Umbilical cord (tissue), 2 donors: ENCODE measurements around the gene PSKH1. TPM values are rescaled to one million over a fixed set of nuclear protein-coding genes. Genes with fewer than 3 reads are reported as not detected.
A peak's percentile ranks its signal among the peaks of the same experiment; 100 is the strongest.

ENCODE experiments used
- DNase-seq: peaks from one replicate; pipeline ENCODE4 v3.0.0-alpha.2; 2015; ENCODE audit warnings: low spot score
- total RNA-seq: library from RNA; depleted of rRNA; stranded (reverse); fragments of >200 nt; gene quantifications from one replicate; pipeline ENCODE4 v1.2.3, GENCODE V29; 2014; ENCODE audit warnings: low replicate concordance; ENCODE audit not compliant: insufficient read depth

Gene PSKH1
- total RNA-seq, 1 donor from 2014 or later = 11.3 TPM

DNA sequence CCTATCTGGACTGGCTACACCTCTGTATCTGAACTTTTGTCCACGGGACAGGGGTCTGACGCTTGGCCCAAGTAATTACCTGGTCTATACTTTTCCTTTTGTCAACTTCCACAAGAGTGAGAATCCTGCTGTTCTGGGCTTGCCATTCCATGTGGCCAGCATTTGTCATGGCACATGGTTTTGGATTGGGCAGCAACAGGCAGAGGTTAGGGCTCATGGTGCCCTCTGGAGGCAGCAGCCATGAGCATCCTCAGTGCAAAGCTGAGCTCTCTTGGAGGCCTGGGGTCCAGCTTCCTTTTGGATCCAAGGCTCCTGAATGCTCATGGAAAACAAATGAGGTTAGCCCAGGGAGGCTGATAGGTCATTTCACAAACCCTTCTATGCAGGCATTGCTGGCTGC is 27.7 kb upstream of the PSKH1 start:
- no peak for DNase-seq

DNA sequence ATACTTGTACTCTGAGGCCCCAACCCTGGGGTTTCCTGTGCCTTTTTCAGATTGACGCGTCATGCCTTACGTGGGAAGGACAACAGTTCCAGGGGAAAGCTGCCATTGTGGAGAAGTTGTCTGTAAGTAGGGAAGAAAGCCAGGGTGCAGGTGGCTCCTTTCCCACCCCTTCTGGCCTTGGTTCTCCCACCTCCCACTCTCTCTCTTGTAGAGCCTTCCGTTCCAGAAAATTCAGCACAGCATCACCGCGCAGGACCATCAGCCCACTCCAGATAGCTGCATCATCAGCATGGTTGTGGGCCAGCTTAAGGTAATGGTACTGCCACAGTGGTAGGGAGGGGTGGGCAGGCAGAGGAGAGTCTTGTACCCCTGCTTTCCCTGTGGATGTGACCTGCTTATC is 24.8 kb upstream of the PSKH1 start:
- no peak for DNase-seq

DNA sequence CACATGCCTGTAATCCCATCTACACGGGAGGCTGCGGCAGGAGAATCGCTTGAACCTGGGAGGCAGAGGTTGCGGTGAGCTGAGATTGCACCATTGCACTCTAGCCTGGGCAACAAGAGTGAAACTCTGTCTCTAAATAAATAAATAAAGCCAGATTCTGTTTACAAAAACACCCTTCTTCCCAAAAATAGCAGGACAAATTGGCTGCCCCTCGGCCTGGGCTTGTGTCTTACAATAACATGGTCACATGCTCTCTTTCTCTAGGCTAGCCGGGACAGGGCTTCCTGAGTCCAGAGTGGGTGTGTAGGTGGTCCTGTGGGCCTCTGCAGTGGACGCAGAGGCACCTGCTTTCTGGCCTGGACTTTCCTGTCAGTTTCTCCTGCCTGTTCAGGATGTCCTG is 23.4 kb upstream of the PSKH1 start:
- DNase-seq = no peak

DNA sequence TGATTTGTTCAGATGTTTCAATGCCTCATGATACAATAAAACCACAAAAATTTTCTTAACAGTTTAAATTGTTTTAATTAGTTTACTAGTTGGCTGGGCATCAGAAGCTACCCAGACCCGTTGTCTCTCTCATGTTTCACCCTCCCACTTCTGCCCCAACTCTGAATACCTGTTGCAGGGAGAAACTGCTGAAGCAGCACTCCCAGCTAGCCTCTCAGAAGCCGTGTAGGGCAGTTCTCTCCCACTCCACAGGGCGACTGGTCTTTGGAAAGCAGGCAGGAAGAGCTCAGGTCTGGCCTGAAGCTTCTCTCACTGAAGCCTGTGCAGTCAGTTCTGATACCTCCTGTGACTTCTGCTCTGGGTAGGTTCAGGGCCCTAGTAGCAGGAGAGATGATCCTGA is 21.8 kb upstream of the PSKH1 start:
- no peak for DNase-seq

DNA sequence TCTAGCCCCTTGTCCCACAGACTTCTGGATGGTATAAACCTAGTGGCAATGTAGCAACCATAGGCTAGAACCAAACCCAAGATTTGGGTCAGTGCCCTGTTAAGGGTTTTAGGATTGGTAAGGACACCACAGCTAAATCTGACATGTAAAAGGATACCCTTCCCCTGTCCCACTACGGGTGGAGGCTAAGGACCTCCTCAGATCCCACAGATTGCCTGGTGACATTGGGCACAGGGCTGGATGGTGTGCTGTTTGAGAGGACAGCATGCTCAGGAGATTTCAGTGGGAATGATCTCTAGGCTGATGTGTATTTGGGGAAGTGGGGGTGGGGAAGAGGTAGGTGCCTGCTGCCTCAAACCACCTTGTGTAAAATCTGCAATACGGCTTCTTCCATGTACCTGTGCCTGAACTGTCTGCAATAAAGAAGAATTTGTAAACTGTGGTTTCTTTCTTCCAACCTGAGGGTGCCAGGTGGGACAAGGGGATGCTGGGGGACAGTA is 20.9 kb upstream of the PSKH1 start:
- no peak for DNase-seq

DNA sequence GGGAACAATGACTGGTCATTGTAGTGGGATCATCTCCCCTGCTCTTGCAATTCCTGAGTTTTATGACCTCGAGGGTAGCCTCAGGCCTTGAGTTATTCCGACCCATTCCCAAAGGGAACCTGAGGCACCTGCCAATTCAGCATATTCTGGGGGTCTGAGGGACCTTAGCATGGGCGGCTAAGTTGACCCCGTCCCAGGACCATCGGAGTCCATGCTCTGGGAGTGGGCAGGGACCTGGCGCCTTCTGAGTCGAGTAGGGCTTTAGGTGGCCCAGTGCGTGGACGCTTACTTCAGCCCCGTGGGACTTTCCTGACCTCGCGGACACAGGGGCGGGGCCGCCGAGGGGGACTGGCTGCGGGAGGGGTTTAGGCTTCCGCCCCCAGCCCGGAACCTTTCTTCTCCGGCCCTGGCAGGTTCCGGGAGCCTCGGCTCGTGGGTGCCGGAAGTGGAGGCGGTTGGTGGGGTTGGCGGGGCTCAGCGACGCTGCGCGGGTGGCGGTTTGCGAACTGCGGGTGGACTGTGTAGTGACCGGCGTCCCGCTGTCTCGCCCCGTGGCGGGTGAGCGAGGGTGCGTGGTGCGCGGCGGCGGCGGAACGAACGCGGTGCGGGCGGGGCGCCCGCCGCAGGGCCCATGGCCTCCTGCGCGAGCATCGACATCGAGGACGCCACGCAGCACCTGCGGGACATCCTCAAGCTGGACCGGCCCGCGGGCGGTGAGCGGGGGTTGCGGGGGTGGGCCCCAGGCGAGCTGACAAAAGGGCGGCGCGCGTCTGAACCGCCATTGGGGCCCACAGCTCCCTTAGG is 20.2 kb upstream of the PSKH1 start, which contains the start of gene EDC4:
Gene EDC4, plus strand, starts transcription at position 422 of the 804 bp plus-strand sequence. Its CDS starts 210 bp downstream, at position 632.
- DNase-seq = peak; percentile 75

DNA sequence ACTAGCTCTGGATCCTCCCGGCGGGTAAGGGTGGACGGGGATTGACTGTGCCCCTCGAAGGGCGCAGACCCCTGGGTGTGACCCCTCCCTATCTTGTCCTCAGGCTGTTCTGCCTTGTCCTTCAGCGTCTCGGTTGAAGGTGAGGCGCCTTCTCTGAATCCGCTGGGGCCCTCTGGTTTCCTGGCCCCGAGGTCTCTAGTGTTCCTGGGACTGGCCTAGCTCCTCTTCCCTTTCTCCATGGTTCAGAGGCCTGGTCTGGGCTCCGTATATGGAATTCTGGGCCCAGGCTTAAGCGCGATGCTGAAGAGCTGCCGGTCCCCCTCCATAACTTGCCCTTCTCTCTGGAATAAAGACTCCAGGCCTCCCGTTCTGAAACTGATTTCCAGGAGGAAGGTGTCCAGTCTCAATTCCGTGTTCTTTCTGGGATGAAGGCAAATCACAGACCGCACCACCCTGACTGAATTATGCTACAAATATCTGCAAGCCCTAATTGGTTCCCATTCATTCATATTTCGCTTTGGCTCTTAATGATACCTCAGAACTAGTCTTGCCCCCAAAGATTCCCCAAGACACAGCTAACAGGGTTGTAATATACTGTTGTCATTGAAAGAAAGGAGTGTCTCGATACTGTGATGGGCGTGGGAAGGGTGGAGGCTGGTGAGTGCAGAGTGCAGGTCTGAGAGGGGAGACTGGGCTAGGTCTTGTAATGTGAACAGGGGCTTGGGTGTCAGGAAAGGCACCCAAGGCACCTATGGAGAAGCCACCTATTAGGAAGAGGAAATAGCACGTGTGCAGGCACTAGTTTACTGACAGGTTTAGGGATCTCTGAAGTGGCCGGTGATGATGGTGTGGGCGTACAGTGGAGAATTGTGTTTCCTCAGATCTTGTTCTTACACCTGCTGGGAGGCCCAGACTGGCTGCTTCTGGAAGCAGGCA is 19.4 kb upstream of the PSKH1 start:
- no peak for DNase-seq

DNA sequence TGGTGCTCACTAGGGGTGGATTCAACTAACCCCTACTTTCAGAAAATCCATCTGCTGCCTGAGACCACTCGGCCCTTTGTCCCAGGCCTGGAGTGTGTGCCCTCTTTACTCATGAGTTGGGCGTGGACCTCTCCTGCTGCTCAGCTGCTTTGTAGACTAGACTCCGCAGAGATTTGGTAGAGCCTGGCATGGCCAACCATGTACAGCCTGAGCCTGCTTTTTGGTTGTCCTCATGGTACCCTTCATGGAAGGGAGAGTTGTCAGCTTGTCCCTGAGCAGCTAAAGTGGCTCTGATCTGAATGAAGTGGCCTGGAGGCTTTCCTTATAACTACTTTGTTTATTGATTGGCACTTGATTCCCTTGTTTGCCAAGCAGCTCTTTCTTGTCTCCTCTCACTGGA is 18.7 kb upstream of the PSKH1 start:
- DNase-seq = no peak

DNA sequence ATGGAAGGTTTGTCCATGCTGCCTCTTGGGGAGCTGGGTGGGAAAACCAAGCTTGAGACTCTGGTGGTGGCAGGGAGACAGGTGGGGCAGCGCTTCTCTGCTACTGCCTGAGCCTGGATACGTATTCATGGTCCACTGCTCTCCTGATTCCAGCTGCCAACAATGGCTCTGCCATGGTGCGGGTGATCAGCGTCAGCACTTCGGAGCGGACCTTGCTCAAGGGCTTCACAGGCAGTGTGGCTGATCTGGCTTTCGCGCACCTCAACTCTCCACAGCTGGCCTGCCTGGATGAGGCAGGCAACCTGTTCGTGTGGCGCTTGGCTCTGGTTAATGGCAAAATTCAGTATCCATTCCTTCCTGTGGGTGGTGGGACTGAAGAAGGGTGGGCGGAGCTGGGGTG is 16.0 kb upstream of the PSKH1 start:
- no peak for DNase-seq

DNA sequence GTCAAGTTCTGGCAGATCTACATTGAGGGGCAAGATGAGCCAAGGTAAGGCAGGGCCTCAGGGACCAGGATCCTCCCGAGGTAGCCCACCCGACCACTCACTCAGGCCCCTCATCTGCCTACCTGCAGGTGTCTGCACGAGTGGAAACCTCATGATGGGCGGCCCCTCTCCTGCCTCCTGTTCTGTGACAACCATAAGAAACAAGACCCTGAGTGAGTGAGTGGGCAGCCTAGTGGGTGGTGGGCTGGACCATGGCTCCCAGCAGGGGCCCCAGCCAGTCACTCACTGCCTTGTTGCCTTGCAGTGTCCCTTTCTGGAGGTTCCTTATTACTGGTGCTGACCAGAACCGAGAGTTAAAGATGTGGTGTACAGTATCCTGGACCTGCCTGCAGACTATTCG is 14.8 kb upstream of the PSKH1 start:
- no peak for DNase-seq

DNA sequence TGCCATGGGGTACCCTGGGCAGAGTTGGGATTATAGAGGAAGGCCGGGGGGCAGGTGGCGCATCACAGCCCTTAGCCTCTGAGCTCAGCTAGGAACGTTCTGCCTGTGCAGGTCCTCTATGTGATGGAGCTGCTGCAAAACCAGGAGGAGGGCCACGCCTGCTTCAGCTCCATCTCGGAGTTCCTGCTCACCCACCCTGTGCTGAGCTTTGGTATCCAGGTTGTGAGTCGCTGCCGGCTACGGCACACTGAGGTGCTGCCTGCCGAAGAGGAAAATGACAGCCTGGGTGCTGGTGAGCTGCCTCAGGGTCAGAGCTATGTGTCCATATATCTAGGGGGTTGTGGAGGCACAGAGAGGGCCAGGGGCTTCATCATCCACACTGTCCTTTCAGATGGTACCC is 14.2 kb upstream of the PSKH1 start:
- no peak for DNase-seq

DNA sequence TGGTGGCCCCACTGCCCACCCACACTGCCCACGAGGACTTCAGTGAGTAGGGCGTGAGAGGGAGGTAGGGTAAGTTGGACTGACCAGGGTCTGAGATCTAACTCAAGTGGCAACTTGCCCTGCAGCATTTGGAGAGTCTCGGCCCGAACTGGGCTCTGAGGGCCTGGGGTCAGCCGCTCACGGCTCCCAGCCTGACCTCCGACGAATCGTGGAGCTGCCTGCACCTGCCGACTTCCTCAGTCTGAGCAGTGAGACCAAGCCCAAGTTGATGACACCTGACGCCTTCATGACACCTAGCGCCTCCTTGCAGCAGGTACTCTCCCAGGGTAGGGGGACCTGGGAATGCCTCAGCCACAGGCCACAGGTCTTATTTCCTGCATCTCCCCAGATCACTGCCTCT is 13.6 kb upstream of the PSKH1 start:
- DNase-seq = no peak

DNA sequence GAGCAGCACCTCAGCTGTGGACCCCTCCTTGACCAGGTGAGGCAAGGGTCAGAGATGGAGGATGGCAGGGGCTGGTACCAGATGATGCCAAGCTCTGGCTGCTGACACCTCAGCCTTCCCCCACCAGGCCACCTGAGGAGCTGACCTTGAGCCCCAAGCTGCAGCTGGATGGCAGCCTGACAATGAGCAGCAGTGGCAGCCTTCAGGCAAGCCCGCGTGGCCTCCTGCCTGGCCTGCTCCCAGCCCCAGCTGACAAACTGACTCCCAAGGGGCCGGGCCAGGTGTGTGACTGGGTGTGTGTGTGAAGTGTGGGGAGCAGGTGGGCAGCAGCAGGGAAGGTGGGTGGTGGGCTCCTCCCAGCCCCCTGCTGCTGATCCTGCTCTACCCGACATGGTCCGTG is 13.1 kb upstream of the PSKH1 start:
- DNase-seq = no peak

DNA sequence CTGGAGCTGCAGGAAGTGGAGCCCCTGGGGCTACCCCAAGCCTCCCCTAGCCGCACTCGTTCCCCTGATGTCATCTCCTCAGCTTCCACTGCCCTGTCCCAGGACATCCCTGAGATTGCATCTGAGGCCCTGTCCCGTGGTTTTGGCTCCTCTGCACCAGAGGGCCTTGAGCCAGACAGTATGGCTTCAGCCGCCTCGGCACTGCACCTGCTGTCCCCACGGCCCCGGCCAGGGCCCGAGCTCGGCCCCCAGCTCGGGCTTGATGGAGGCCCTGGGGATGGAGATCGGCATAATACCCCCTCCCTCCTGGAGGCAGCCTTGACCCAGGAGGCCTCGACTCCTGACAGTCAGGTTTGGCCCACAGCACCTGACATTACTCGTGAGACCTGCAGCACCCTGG is 12.5 kb upstream of the PSKH1 start:
- DNase-seq = no peak

DNA sequence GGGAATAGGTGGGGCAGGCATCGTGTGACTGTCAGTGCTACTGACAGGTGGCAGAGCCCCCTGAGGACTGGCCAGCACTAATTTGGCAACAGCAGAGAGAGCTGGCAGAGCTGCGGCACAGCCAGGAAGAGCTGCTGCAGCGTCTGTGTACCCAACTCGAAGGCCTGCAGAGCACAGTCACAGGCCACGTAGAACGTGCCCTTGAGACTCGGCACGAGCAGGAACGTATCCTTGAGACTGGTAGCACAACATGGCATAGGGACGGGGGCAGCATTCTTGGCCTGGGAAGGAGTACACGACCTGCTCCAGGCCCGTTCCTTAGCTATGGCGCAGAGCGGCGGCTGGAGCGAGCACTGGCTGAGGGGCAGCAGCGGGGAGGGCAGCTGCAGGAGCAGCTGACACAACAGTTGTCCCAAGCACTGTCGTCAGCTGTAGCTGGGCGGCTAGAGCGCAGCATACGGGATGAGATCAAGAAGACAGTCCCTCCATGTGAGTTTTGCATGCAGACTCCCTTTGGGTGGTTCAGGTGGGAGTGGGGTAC is 11.4 kb upstream of the PSKH1 start:
- DNase-seq = no peak

DNA sequence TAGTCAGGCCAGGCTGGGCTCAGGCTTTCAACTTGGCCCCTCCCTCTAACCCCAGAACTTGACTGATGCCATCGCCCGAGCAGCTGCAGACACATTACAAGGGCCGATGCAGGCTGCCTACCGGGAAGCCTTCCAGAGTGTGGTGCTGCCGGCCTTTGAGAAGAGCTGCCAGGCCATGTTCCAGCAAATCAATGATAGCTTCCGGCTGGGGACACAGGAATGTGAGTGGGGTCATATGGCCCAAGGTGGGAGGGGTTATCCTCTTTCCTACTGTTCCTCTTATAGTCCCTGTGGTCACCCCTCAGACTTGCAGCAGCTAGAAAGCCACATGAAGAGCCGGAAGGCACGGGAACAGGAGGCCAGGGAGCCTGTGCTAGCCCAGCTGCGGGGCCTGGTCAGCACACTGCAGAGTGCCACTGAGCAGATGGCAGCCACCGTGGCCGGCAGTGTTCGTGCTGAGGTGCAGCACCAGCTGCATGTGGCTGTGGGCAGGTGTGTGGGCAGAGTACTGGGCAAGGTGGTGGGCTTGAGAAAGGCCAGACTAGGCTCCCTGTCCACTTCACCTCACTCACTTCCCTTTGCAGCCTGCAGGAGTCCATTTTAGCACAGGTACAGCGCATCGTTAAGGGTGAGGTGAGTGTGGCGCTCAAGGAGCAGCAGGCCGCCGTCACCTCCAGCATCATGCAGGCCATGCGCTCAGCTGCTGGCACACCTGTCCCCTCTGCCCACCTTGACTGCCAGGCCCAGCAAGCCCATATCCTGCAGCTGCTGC is 10.5 kb upstream of the PSKH1 start:
- DNase-seq = no peak

DNA sequence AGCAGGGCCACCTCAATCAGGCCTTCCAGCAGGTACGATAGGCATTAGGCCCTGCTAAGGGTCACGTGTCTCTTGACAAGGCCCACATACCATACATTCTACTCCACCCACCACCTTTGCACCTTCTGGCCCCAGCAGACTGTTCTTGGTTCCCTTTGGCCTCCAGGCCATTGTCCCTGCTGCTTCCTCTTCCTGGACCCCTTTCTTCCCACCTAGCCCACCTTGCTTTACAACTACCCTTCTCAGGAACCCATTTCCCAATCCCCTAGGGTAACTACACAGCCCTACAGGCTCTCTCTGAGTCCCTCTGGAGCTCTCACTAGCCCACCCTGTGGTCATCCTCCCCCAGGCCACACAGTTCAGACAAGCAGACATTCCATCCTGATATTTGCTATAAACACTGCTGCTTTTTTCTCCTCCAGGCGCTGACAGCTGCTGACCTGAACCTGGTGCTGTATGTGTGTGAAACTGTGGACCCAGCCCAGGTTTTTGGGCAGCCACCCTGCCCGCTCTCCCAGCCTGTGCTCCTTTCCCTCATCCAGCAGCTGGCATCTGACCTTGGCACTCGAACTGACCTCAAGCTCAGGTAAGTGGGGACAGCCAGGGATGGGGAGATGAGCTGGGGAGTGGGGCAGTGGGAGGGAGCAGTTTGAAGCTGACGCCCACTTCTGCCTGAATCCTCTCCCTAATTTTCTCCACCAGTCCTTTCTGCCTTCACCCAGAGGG is 9.7 kb upstream of the PSKH1 start:
- DNase-seq = no peak

DNA sequence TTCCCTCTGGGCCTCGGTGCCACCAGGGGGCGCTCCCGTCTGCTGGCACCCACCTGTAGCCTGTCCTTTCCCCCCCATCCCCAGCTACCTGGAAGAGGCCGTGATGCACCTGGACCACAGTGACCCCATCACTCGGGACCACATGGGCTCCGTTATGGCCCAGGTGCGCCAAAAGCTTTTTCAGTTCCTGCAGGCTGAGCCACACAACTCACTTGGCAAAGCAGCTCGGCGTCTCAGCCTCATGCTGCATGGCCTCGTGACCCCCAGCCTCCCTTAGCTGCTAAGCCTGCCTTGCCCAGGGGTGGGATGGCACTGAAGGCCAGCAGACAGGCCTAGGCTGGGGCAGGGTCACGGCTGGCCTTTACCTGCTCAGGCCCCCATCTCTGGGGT is 9.2 kb upstream of the PSKH1 start:
- DNase-seq = no peak

DNA sequence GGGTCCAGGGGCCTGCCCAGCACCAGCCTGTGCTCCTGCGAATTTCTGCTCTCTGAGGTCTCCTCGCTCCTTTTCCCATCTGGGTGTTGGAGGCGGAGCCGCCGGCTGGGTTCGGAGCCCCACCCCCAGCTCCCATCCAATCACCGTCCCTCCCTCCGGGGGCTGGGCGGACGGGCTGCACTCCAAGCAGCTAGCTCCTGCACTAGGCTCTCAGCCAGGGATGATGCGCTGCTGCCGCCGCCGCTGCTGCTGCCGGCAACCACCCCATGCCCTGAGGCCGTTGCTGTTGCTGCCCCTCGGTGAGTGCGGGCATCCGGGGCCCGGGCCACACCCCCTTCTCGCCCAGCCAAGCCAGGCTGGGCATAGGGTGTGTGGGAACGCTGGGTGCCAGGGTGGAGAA is 8.4 kb upstream of the PSKH1 start, which contains the start of gene NRN1L:
Gene NRN1L, plus strand, starts transcription at position 202 of the 400 bp plus-strand sequence. Its CDS starts 19 bp downstream, at position 221.
- DNase-seq = peak; percentile 91

DNA sequence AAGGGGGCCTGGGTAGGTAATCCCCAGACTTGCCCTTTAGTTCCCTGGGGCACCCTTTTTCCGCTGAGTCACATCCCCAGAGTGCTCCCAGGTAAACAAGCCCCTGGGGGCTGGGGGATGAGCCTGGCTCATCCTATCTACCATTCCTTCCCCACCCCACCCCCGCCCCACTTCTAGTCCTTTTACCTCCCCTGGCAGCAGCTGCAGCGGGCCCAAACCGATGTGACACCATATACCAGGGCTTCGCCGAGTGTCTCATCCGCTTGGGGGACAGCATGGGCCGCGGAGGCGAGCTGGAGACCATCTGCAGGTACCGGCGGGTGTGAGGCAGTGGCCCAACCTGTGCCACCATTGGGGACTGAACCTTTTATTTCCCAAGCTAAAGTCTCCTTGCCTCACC is 7.5 kb upstream of the PSKH1 start:
- DNase-seq = no peak

DNA sequence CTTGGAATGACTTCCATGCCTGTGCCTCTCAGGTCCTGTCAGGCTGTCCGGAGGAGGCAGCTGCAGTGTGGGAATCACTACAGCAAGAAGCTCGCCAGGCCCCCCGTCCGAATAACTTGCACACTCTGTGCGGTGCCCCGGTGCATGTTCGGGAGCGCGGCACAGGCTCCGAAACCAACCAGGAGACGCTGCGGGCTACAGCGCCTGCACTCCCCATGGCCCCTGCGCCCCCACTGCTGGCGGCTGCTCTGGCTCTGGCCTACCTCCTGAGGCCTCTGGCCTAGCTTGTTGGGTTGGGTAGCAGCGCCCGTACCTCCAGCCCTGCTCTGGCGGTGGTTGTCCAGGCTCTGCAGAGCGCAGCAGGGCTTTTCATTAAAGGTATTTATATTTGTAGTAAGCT is 7.1 kb upstream of the PSKH1 start:
- no peak for DNase-seq
